ENCODE measurements around the gene POLRMT.

DNA sequence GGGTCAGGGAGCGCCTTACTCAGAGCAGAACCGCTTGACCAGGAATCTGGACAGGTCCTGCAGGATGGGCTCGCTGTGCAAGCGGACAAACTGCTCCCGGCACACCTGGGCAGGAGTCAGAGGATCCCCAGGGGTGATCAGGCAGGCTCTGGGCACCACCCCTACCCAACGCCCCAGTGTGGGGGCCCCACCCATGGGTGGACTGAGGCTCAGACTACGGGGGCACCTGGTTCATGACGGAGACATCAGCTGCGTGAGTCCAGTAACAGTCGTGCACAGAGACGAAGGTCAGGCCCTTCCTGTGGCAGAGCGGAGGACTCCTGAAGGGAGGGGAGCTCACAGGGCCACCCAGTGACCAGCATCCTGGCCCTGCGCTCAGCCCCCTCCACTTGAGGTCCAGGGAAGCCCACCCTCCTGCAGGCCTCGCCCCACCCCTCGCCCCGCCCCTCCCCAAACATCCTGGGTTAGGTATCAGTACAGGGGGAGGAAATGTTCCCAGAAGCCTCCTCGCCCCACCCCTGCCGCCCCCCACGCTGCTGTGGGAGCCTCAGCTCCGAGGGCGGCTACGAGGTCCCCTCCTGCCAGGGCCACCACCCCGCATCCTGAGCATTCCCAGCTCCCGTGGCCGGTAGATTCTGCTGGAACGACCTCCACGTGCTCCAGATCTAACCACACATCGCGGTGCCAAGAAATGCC lies 15.6 kb downstream of the POLRMT start:
- no peak for TF ChIP-seq RARB (CRISPR knock-in tag; IDR thresholded peaks at IDR 0.05)
- no peak for TF ChIP-seq ESRRG (CRISPR knock-in tag; IDR thresholded peaks at IDR 0.05)
- TF ChIP-seq ZC3H10 (CRISPR knock-in tag; IDR thresholded peaks at IDR 0.05), result no peak
- TF ChIP-seq, protein P1, sequence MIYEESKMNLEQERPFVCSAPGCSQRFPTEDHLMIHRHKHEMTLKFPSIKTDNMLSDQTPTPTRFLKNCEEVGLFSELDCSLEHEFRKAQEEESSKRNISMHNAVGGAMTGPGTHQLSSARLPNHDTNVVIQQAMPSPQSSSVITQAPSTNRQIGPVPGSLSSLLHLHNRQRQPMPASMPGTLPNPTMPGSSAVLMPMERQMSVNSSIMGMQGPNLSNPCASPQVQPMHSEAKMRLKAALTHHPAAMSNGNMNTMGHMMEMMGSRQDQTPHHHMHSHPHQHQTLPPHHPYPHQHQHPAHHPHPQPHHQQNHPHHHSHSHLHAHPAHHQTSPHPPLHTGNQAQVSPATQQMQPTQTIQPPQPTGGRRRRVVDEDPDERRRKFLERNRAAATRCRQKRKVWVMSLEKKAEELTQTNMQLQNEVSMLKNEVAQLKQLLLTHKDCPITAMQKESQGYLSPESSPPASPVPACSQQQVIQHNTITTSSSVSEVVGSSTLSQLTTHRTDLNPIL (CRISPR knock-in tag; IDR thresholded peaks at IDR 0.05; ENCODE audit: low read depth), result no peak
- no peak for TF ChIP-seq GLIS3 (CRISPR knock-in tag; IDR thresholded peaks at IDR 0.05)
- no peak for TF ChIP-seq BACH2 (CRISPR knock-in tag; IDR thresholded peaks at IDR 0.05; ENCODE audit: borderline replicate concordance)
- TF ChIP-seq PPARA (CRISPR knock-in tag; IDR thresholded peaks at IDR 0.05; ENCODE audit: borderline replicate concordance), result no peak

Measured in SK-N-SH treated with all-trans-retinoic acid at 6 μM for 48 hours (cell line).